A549 (cell line): ENCODE measurements around the gene CCT3.

Experiments used
- CTCF ChIP-seq: fragments of >200 bp; sonication (Bioruptor Twin); formaldehyde crosslinking; IDR thresholded peaks from 3 replicates; pipeline ENCODE4 v1.5.1; 2016
- HMGXB4 ChIP-seq: fragments of 250-450 bp; sonication (Bioruptor Pico); IDR thresholded peaks from 2 replicates; pipeline ENCODE4 v1.5.0; 2021; ENCODE audit warnings: mild to moderate bottlenecking, moderate library complexity, borderline replicate concordance
- MAFK ChIP-seq: fragments of 450-650 bp; IDR thresholded peaks from 2 replicates; pipeline ENCODE4 v1.6.1; 2014; ENCODE audit not compliant: partially characterized antibody
- POLR2A ChIP-seq: IDR thresholded peaks from 2 replicates; pipeline ENCODE4 v1.6.1; 2012; ENCODE audit warnings: mild to moderate bottlenecking, low read length
- RAD21 ChIP-seq, 2 experiments: fragments of >200 bp in 1 of 2; sonication (Bioruptor Twin) in 1 of 2; formaldehyde crosslinking in 1 of 2; IDR thresholded peaks in 1 of 2; conservative IDR thresholded peaks in 1 of 2; 2 replicates in 1 of 2; 3 replicates in 1 of 2; pipeline ENCODE4 v1.6.1; 2012 to 2018; ENCODE audit warnings: inconsistent platforms in 1 of 2
- TF ChIP-seq, protein P1 (sequence below): fragments of 200-600 bp; sonication (generic); IDR thresholded peaks from 2 replicates; pipeline ENCODE4 v1.6.1; 2016; ENCODE audit warnings: antibody characterized with exemption, mild to moderate bottlenecking, moderate library complexity

GRCh38 chr1:156279837-156280236 lies 58.3 kb downstream of the CCT3 start:
- TF ChIP-seq MAFK (no peak), CTCF (no peak), RAD21 (conservative IDR thresholded peaks at IDR 0.05 in 1 of 2, IDR thresholded peaks at IDR 0.05 in 1 of 2) (no peak), HMGXB4 (CRISPR knock-in tag) (no peak), POLR2A (no peak)
- TF ChIP-seq, protein P1, sequence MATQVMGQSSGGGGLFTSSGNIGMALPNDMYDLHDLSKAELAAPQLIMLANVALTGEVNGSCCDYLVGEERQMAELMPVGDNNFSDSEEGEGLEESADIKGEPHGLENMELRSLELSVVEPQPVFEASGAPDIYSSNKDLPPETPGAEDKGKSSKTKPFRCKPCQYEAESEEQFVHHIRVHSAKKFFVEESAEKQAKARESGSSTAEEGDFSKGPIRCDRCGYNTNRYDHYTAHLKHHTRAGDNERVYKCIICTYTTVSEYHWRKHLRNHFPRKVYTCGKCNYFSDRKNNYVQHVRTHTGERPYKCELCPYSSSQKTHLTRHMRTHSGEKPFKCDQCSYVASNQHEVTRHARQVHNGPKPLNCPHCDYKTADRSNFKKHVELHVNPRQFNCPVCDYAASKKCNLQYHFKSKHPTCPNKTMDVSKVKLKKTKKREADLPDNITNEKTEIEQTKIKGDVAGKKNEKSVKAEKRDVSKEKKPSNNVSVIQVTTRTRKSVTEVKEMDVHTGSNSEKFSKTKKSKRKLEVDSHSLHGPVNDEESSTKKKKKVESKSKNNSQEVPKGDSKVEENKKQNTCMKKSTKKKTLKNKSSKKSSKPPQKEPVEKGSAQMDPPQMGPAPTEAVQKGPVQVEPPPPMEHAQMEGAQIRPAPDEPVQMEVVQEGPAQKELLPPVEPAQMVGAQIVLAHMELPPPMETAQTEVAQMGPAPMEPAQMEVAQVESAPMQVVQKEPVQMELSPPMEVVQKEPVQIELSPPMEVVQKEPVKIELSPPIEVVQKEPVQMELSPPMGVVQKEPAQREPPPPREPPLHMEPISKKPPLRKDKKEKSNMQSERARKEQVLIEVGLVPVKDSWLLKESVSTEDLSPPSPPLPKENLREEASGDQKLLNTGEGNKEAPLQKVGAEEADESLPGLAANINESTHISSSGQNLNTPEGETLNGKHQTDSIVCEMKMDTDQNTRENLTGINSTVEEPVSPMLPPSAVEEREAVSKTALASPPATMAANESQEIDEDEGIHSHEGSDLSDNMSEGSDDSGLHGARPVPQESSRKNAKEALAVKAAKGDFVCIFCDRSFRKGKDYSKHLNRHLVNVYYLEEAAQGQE, result no peak
